Naive B cell (primary cell): ENCODE measurements around the gene GPR55. TPM values are rescaled to one million over a fixed set of nuclear protein-coding genes. Genes with fewer than 3 reads are reported as not detected.

Experiments
- ATAC-seq, 2 donors: fragments of 150-1000 bp; cut with Tn5 transposase; 2 replicates each; pipeline ENCODE4 v1.10.0; 2021; ENCODE audit warnings: low read depth in 2 of 2, mild to moderate bottlenecking in 2 of 2, moderate library complexity in 2 of 2
- DNase-seq: peaks from one replicate; pipeline ENCODE4 v3.0.0; 2022
- H3K27ac Mint-ChIP-seq, 6 donors: one replicate each; pipeline ENCODE4 v1.8.0; 2020 to 2022; ENCODE audit warnings: mild to moderate bottlenecking in 6 of 6, mixed read lengths in 6 of 6, moderate library complexity in 5 of 6, inconsistent platforms in 2 of 6
- H3K27me3 Mint-ChIP-seq, 3 donors: one replicate each; pipeline ENCODE4 v1.8.0; 2021 to 2022; ENCODE audit warnings: mixed read lengths in 3 of 3, mild to moderate bottlenecking in 1 of 3
- H3K36me3 Mint-ChIP-seq, 2 donors: one replicate each; pipeline ENCODE4 v1.8.0; 2020 to 2022; ENCODE audit warnings: mixed read lengths in 2 of 2, inconsistent platforms in 1 of 2, mild to moderate bottlenecking in 1 of 2
- H3K4me1 Mint-ChIP-seq, 3 donors: one replicate each; pipeline ENCODE4 v1.8.0; 2020 to 2022; ENCODE audit warnings: mixed read lengths in 3 of 3, inconsistent platforms in 1 of 3, mild to moderate bottlenecking in 1 of 3, moderate library complexity in 1 of 3
- H3K4me3 Mint-ChIP-seq, 8 donors: one replicate each; pipeline ENCODE4 v1.8.0; 2020 to 2022; ENCODE audit warnings: mild to moderate bottlenecking in 8 of 8, mixed read lengths in 8 of 8, moderate library complexity in 8 of 8, inconsistent platforms in 2 of 8
- H3K9me3 Mint-ChIP-seq, 7 donors: one replicate each; pipeline ENCODE4 v1.8.0; 2020 to 2022; ENCODE audit warnings: mixed read lengths in 7 of 7, mild to moderate bottlenecking in 5 of 7, inconsistent platforms in 2 of 7, moderate library complexity in 1 of 7
- polyA plus RNA-seq, 6 donors: library from polyadenylated mRNA; unstranded; fragments of 300-500 nt; fragmentation: Illumina TruSeq; gene quantifications; one replicate each; pipeline ENCODE4 v1.2.3, GENCODE V29; 2021; ENCODE audit warnings: low read depth in 6 of 6

GPR55 gene
- polyA plus RNA-seq, 6 donors from 2014 or later: 0.12 to 0.56 (median 0.21) TPM; not detected in 3

- H3K27ac Mint-ChIP-seq: peak overlapping the region; percentile 94 to 99 (median 97)
- ATAC-seq (no peak), DNase-seq (no peak)
- H3K27me3 Mint-ChIP-seq: no peaks in the 10 kb centered on the region
- H3K4me1 Mint-ChIP-seq: peaks cover 65 to 72% (median 68%) of the 10 kb centered on the region in 3 donors
- peak overlapping the region; percentile 47 to 92 (median 74) for H3K4me3 Mint-ChIP-seq
- H3K9me3 Mint-ChIP-seq: no peaks in the 10 kb centered on the region
- H3K36me3 Mint-ChIP-seq: no peaks in the 10 kb centered on the region
Observed at GRCh38 chr2:230872151-230872967, 52.7 kb downstream of the GPR55 start.

GRCh38 chr2:230871361-230872150 lies 53.5 kb downstream of the GPR55 start:
- H3K9me3 Mint-ChIP-seq: no peaks in the 10 kb centered on the region
- H3K36me3 Mint-ChIP-seq: no peaks in the 10 kb centered on the region
- peak overlapping the region in 4 of 8 donors; percentile 20 to 79 (median 27) for H3K4me3 Mint-ChIP-seq
- peaks cover 68 to 73% (median 69%) of the 10 kb centered on the region in 3 donors for H3K4me1 Mint-ChIP-seq
- DNase-seq: no peak
- H3K27ac Mint-ChIP-seq: peak overlapping the region in 3 of 6 donors; percentile 47 to 56 (median 56)
- no peak for ATAC-seq
- H3K27me3 Mint-ChIP-seq: no peaks in the 10 kb centered on the region

- Mint-ChIP-seq H3K27ac (peak overlapping the region in 4 of 6 donors; percentile 51 to 82 (median 82)), H3K27me3 (no peaks in the 10 kb centered on the region), H3K9me3 (no peaks in the 10 kb centered on the region), H3K4me1 (peaks cover 72 to 80% (median 76%) of the 10 kb centered on the region in 3 donors), H3K36me3 (no peaks in the 10 kb centered on the region), H3K4me3 (peak overlapping the region in 6 of 8 donors; percentile 40 to 69 (median 50))
- no peak for DNase-seq
- ATAC-seq: no peak
Observed at GRCh38 chr2:230870544-230871360, 54.3 kb downstream of the GPR55 start.

GRCh38 chr2:230869914-230870543 lies 55.0 kb downstream of the GPR55 start:
- H3K4me1 Mint-ChIP-seq: peaks cover 71 to 82% (median 81%) of the 10 kb centered on the region in 3 donors

GRCh38 chr2:230868947-230869913 lies 55.8 kb downstream of the GPR55 start:
- peak overlapping the region in 5 of 8 donors; percentile 12 to 83 (median 56) for H3K4me3 Mint-ChIP-seq
- no peak for DNase-seq
- no peak for ATAC-seq
- H3K27me3 Mint-ChIP-seq: no peaks in the 10 kb centered on the region
- peak overlapping the region in 3 of 6 donors; percentile 78 to 82 (median 82) for H3K27ac Mint-ChIP-seq
- H3K9me3 Mint-ChIP-seq: no peaks in the 10 kb centered on the region
- H3K4me1 Mint-ChIP-seq: peaks cover 71 to 84% (median 77%) of the 10 kb centered on the region in 3 donors
- H3K36me3 Mint-ChIP-seq: no peaks in the 10 kb centered on the region

More at GRCh38 chr2:230869914-230870543, 55.0 kb downstream of the GPR55 start:
- DNase-seq: no peak
- Mint-ChIP-seq H3K27ac (peak overlapping the region in 4 of 6 donors; percentile 81 to 82 (median 82)), H3K36me3 (no peaks in the 10 kb centered on the region), H3K27me3 (no peaks in the 10 kb centered on the region), H3K4me3 (peak overlapping the region; percentile 22 to 83 (median 58)), H3K9me3 (no peaks in the 10 kb centered on the region)
- no peak for ATAC-seq

- peak overlapping the region in 4 of 8 donors; percentile 23 to 61 (median 30) for H3K4me3 Mint-ChIP-seq
- DNase-seq (no peak), ATAC-seq (no peak)
- H3K36me3 Mint-ChIP-seq: no peaks in the 10 kb centered on the region
- H3K27me3 Mint-ChIP-seq: no peaks in the 10 kb centered on the region
- H3K9me3 Mint-ChIP-seq: no peaks in the 10 kb centered on the region
- peak overlapping the region in 3 of 6 donors; percentile 47 to 72 (median 61) for H3K27ac Mint-ChIP-seq
- H3K4me1 Mint-ChIP-seq: peaks cover 70 to 83% (median 76%) of the 10 kb centered on the region in 3 donors
Observed at GRCh38 chr2:230868161-230868946, 56.7 kb downstream of the GPR55 start.

GRCh38 chr2:230866756-230867523 lies 58.1 kb downstream of the GPR55 start:
- H3K9me3 Mint-ChIP-seq: no peaks in the 10 kb centered on the region
- ATAC-seq (peak; percentile 53 to 69), DNase-seq (peak; percentile 62)
- no peaks in the 10 kb centered on the region for H3K27me3 Mint-ChIP-seq
- H3K27ac Mint-ChIP-seq: peak overlapping the region in 5 of 6 donors; percentile 24 to 93 (median 74)
- no peaks in the 10 kb centered on the region for H3K36me3 Mint-ChIP-seq
- peak overlapping the region; percentile 7 to 93 (median 88) for H3K4me3 Mint-ChIP-seq
- peaks cover 62 to 74% (median 64%) of the 10 kb centered on the region in 3 donors for H3K4me1 Mint-ChIP-seq

GRCh38 chr2:230865766-230866755 lies 59.0 kb downstream of the GPR55 start:
- Mint-ChIP-seq H3K27me3 (peaks cover 0 to 7% (median 0%) of the 10 kb centered on the region in 3 donors), H3K4me3 (peak overlapping the region; percentile 85 to 95 (median 92)), H3K9me3 (no peaks in the 10 kb centered on the region), H3K36me3 (no peaks in the 10 kb centered on the region), H3K27ac (peak overlapping the region in 5 of 6 donors; percentile 7 to 93 (median 80)), H3K4me1 (peaks cover 68 to 79% (median 69%) of the 10 kb centered on the region in 3 donors)
- DNase-seq (no peak), ATAC-seq (no peak)

- H3K36me3 Mint-ChIP-seq: no peaks in the 10 kb centered on the region
- H3K4me3 Mint-ChIP-seq: peak overlapping the region; percentile 85 to 95 (median 92)
- ATAC-seq: no peak
- peaks cover 62 to 73% (median 63%) of the 10 kb centered on the region in 3 donors for H3K4me1 Mint-ChIP-seq
- H3K27me3 Mint-ChIP-seq: peaks cover 0 to 8% (median 0%) of the 10 kb centered on the region in 3 donors
- DNase-seq: no peak
- peak overlapping the region in 3 of 6 donors; percentile 70 to 92 (median 80) for H3K27ac Mint-ChIP-seq
- H3K9me3 Mint-ChIP-seq: no peaks in the 10 kb centered on the region
Observed at GRCh38 chr2:230865307-230865765, 59.7 kb downstream of the GPR55 start.
